Fibroblast of lung (primary cell): Measurements from ENCODE around the gene SOCS2.

ENCODE experiments used
- EZH2 ChIP-seq: IDR thresholded peaks from 2 replicates; pipeline ENCODE4 v1.5.1; 2012; ENCODE audit warnings: low read length, control low read depth, mild to moderate bottlenecking; ENCODE audit errors: missing control alignments
- TF ChIP-seq, protein P1 (sequence below), 2 donors: IDR thresholded peaks in 1 of 2; conservative IDR thresholded peaks in 1 of 2; 1 replicate in 1 of 2; 2 replicates in 1 of 2; pipeline ENCODE4 v1.5.1; 2011 to 2012; ENCODE audit warnings: low read length in 2 of 2, control low read depth in 1 of 2, inconsistent platforms in 1 of 2, low read depth in 1 of 2, mild to moderate bottlenecking in 1 of 2

DNA sequence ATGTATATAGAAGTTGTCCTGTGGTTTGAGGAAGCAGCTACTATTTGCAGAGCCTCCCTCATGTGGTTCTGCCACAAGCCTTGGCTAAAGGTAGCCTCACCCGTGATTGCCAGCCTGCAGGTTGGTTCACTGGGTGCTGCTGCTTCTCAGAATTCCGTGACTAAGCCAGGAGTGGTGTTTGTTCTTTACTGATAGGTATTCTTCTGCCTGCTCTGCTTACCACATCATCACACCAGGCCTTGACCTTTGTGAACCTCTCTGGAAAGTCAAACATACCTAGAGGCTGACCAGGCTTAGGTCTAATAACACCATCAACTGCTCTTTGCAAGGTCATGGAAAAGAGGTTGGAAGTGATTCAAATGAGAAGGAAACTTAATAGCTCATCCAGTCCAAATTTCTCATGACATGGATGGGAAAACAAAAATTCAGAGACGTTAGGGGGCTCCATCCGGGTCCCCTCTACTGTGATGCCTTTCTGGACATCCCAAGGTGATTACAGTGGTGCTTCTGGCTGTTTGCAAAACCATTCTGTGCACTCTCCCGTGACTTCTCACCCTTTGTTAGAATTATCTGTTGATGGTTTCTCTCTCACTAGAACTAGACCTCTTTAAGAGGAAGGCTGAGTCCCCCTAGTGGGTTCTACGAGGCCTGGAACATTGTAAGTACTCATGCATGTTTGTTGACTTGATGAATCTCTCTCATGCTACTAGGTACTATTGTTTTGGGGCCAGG lies 8.5 kb upstream of the SOCS2 start:
- TF ChIP-seq, protein P1, sequence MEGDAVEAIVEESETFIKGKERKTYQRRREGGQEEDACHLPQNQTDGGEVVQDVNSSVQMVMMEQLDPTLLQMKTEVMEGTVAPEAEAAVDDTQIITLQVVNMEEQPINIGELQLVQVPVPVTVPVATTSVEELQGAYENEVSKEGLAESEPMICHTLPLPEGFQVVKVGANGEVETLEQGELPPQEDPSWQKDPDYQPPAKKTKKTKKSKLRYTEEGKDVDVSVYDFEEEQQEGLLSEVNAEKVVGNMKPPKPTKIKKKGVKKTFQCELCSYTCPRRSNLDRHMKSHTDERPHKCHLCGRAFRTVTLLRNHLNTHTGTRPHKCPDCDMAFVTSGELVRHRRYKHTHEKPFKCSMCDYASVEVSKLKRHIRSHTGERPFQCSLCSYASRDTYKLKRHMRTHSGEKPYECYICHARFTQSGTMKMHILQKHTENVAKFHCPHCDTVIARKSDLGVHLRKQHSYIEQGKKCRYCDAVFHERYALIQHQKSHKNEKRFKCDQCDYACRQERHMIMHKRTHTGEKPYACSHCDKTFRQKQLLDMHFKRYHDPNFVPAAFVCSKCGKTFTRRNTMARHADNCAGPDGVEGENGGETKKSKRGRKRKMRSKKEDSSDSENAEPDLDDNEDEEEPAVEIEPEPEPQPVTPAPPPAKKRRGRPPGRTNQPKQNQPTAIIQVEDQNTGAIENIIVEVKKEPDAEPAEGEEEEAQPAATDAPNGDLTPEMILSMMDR (conservative IDR thresholded peaks at IDR 0.05 in 1 of 2, IDR thresholded peaks at IDR 0.05 in 1 of 2; ENCODE audit: low read depth in 1 of 2, low read length in 2 of 2): peak; percentile 43 to 52
- no peak for TF ChIP-seq EZH2
